Measurements from ENCODE around the gene VOPP1. TPM values are rescaled to one million over a fixed set of nuclear protein-coding genes. Genes with fewer than 3 reads are reported as not detected.

The VOPP1 gene
- total RNA-seq, 2 donors from 2014 or later: 47.4 to 56.7 TPM

GRCh38 chr7:55458351-55458750, 114.0 kb downstream of the VOPP1 start:
- intact Hi-C loops (cut with DNase I): no loop called here
- no peak for DNase-seq (ENCODE audit: low spot score)

- intact Hi-C loops (cut with DNase I): no loop called here
- no peak for DNase-seq (ENCODE audit: low spot score)
Observed at GRCh38 chr7:55457801-55458200, 114.5 kb downstream of the VOPP1 start.

GRCh38 chr7:55452971-55453370, 119.3 kb downstream of the VOPP1 start:
- DNase-seq (ENCODE audit: low spot score): no peak
- intact Hi-C loops (cut with DNase I): no loop called here

GRCh38 chr7:55449992-55450535, 122.2 kb downstream of the VOPP1 start:
- intact Hi-C loops (cut with DNase I): no loop called here
- DNase-seq (ENCODE audit: low spot score): no peak

- intact Hi-C loops (cut with DNase I): no loop called here
- no peak for DNase-seq (ENCODE audit: low spot score)
Observed at GRCh38 chr7:55449205-55449991, 122.9 kb downstream of the VOPP1 start.

- no peak for DNase-seq (ENCODE audit: low spot score)
- intact Hi-C loops (cut with DNase I): no loop called here
Observed at GRCh38 chr7:55448526-55448925, 123.8 kb downstream of the VOPP1 start.

GRCh38 chr7:55444786-55445185, 127.5 kb downstream of the VOPP1 start:
- DNase-seq (ENCODE audit: low spot score): no peak
- intact Hi-C loops (cut with DNase I): no loop called here

- DNase-seq (ENCODE audit: low spot score): no peak
- intact Hi-C loops (cut with DNase I): loop anchor here in 1 of 2 donors (2.0 kb wide), 1 partner anchor 69 kb away; no protein-coding TSS in a partner anchor
Observed at GRCh38 chr7:55441774-55442522, 130.4 kb downstream of the VOPP1 start.

GRCh38 chr7:55441002-55441401, 131.3 kb downstream of the VOPP1 start:
- intact Hi-C loops (cut with DNase I): no loop called here
- no peak for DNase-seq (ENCODE audit: low spot score)

- DNase-seq (ENCODE audit: low spot score): no peak
- intact Hi-C loops (cut with DNase I): no loop called here
Observed at GRCh38 chr7:55440040-55440690, 132.1 kb downstream of the VOPP1 start.

GRCh38 chr7:55439627-55440026, 132.7 kb downstream of the VOPP1 start:
- no peak for DNase-seq (ENCODE audit: low spot score)
- intact Hi-C loops (cut with DNase I): no loop called here

GRCh38 chr7:55438757-55439525, 133.4 kb downstream of the VOPP1 start:
- DNase-seq (ENCODE audit: low spot score): no peak
- intact Hi-C loops (cut with DNase I): no loop called here

GRCh38 chr7:55438085-55438756, 134.1 kb downstream of the VOPP1 start:
- intact Hi-C loops (cut with DNase I): no loop called here
- no peak for DNase-seq (ENCODE audit: low spot score)

GRCh38 chr7:55437375-55437774, 134.9 kb downstream of the VOPP1 start:
- no peak for DNase-seq (ENCODE audit: low spot score)
- intact Hi-C loops (cut with DNase I): no loop called here

- no peak for DNase-seq (ENCODE audit: low spot score)
- intact Hi-C loops (cut with DNase I): no loop called here
Observed at GRCh38 chr7:55436457-55436856, 135.8 kb downstream of the VOPP1 start.

- no peak for DNase-seq (ENCODE audit: low spot score)
- intact Hi-C loops (cut with DNase I): no loop called here
Observed at GRCh38 chr7:55435466-55435865, 136.8 kb downstream of the VOPP1 start.

- intact Hi-C loops (cut with DNase I): no loop called here
- DNase-seq (ENCODE audit: low spot score): no peak
Observed at GRCh38 chr7:55432939-55433784, 139.1 kb downstream of the VOPP1 start.

- intact Hi-C loops (cut with DNase I): no loop called here
- DNase-seq (ENCODE audit: low spot score): no peak
Observed at GRCh38 chr7:55432506-55432905, 139.8 kb downstream of the VOPP1 start.

All from posterior vena cava (tissue), 2 donors.